Endometrial microvascular endothelial cells (primary cell): ENCODE measurements around the gene CYP2C8. TPM values are rescaled to one million over a fixed set of nuclear protein-coding genes. Genes with fewer than 3 reads are reported as not detected.

Experiments
- in situ Hi-C: cut with HindIII; loops from 2 replicates; pipeline ENCODE4 v1.10.0; 2017; ENCODE audit warnings: low sequenced_read_pairs, low pct_unique_long_range_greater_than_20kb; ENCODE audit errors: inconsistent ontology term
- total RNA-seq: library from RNA; depleted of rRNA; stranded (reverse); fragments of >200 nt; gene quantifications from one replicate; pipeline ENCODE4 v1.2.3, GENCODE V29; 2015; ENCODE audit errors: inconsistent ontology term

The CYP2C8 gene
- total RNA-seq, 1 donor from 2014 or later, result not detected

DNA sequence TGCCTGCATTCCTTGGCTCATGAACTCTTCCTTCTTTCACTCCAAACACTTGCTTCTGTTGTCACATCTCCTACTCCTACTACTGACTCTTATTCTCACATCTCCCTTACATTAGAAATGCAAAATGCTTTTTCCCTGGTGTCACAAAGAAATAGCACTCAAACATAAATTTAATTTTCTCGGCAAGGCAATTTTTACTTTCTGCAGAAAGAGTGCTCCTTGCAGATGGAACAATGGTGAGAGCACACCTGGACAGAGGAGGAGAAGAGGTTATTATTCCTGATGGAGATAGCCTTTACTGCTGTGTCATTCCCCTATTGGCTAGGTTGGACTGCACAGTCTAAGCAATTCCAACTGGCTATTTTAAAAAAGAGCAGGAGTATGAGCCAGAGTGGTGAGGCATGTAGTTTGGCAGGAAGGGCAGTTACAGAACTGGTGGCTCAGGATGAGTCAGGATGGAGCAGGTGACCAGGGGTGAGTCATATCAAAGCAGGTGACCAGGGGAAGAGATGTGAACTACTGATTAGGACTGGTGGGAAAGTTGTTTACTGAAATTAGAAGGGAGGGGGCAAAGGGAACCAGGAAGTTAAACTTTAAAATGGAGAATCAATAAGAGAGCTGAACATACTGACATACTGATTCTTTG, 77.9 kb downstream of the CYP2C8 start:
- in situ Hi-C loops, result no loop called here

DNA sequence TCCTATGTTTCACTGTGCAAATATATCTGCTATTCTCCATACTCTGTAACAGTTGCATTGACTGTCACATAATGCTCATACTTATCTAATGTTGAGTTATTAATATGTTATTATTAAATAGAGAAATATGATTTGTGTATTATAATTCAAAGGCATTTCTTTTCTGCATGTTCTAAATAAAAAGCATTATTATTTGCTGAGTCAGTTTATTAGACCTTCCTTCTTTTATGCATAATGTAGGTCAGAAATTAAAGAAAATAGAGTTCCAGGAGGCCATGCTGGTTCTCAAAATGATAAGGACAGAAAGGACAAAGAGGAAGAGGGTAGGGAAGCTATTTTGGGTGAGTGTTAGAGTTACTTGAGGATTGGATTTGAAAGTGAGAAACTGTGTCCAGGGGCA, 80.1 kb downstream of the CYP2C8 start:
- in situ Hi-C loops, result no loop called here

Other genes starting within 250 kb of the CYP2C8 start
- gene CYP2C9, start 130.8 kb downstream of the CYP2C8 start, total RNA-seq, result not detected
- gene ACSM6, start 124.7 kb upstream of the CYP2C8 start, total RNA-seq, result not detected
- 162 TPM for gene PDLIM1, start 221.5 kb upstream of the CYP2C8 start, total RNA-seq